SKM-1 (cell line): ENCODE measurements around the gene ASTN1.

Experiments used
- DNase-seq: peaks from one replicate; lab custom pipeline; 2025; ENCODE audit not compliant: unreplicated experiment; lab: John Stamatoyannopoulos, UW

ASTN1 gene

GRCh38 chr1:176932114-176933104, 232.1 kb downstream of the ASTN1 start:
- DNase-seq = no peak

- no peak for DNase-seq
These were observed 233.0 kb downstream of the ASTN1 start for GRCh38 chr1:176931526-176931925.

- DNase-seq = no peak
These were observed 238.0 kb downstream of the ASTN1 start for GRCh38 chr1:176926330-176927086.

- no peak for DNase-seq
These were observed 239.3 kb downstream of the ASTN1 start for GRCh38 chr1:176925223-176925622.

- DNase-seq = no peak
These were observed 241.2 kb downstream of the ASTN1 start for GRCh38 chr1:176923283-176923682.

- no peak for DNase-seq
These were observed 244.8 kb downstream of the ASTN1 start for GRCh38 chr1:176919386-176920378.

GRCh38 chr1:176905648-176906047, 258.9 kb downstream of the ASTN1 start:
- no peak for DNase-seq

GRCh38 chr1:176904057-176904751, 260.3 kb downstream of the ASTN1 start:
- no peak for DNase-seq

GRCh38 chr1:176903474-176903873, 261.0 kb downstream of the ASTN1 start:
- no peak for DNase-seq

- DNase-seq = no peak
These were observed 265.2 kb downstream of the ASTN1 start for GRCh38 chr1:176899321-176899720.

GRCh38 chr1:176897350-176898236, 266.9 kb downstream of the ASTN1 start:
- DNase-seq = peak; percentile 61

GRCh38 chr1:176896216-176896615, 268.3 kb downstream of the ASTN1 start:
- DNase-seq = no peak

GRCh38 chr1:176894450-176894849, 270.1 kb downstream of the ASTN1 start:
- no peak for DNase-seq

GRCh38 chr1:176893625-176894352, 270.7 kb downstream of the ASTN1 start:
- DNase-seq = no peak

- DNase-seq = no peak
These were observed 276.0 kb downstream of the ASTN1 start for GRCh38 chr1:176888471-176889032.

- DNase-seq = no peak
These were observed 278.8 kb downstream of the ASTN1 start for GRCh38 chr1:176885751-176886150.

GRCh38 chr1:176885341-176885740, 279.2 kb downstream of the ASTN1 start:
- no peak for DNase-seq

- no peak for DNase-seq
These were observed 279.6 kb downstream of the ASTN1 start for GRCh38 chr1:176884911-176885310.
